Hippocampal formation (tissue), 2 donors: ENCODE results near the gene TLE1.
A peak's percentile ranks its signal among the peaks of the same experiment; 100 is the strongest.

Experiments used
- DNase-seq, 2 donors: peaks; one replicate each; lab custom pipeline; 2025; lab: John Stamatoyannopoulos, UW

Gene TLE1

GRCh38 chr9:81686614-81687520 lies 2.5 kb downstream of the TLE1 start:
- peak; percentile 63 to 89 for DNase-seq

- no peak for DNase-seq
These were observed 3.4 kb downstream of the TLE1 start for GRCh38 chr9:81685763-81686613.

DNA sequence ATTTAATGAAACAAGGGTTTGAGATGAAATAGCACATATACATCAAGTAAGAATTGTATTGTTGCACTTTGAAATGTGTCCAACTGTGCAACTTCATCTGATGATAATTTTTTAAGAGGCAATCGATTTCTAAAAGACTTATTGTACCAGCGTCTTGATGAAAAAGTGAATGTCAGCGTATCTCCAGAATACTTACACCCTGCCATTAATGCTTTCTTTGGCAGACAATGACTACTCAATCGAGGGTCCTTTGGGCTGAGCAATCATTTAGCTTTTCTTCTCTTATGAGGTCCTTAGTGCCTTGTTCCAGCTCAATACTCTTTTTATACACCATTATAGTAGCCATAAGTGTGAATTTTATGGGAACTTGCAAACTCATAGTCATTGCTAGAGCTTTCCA lies 4.7 kb downstream of the TLE1 start:
- no peak for DNase-seq

GRCh38 chr9:81683704-81684103 lies 5.6 kb downstream of the TLE1 start:
- no peak for DNase-seq

- no peak for DNase-seq
These were observed 6.1 kb downstream of the TLE1 start for GRCh38 chr9:81683238-81683637.

- no peak for DNase-seq
These were observed 6.5 kb downstream of the TLE1 start for GRCh38 chr9:81682797-81683196.

DNA sequence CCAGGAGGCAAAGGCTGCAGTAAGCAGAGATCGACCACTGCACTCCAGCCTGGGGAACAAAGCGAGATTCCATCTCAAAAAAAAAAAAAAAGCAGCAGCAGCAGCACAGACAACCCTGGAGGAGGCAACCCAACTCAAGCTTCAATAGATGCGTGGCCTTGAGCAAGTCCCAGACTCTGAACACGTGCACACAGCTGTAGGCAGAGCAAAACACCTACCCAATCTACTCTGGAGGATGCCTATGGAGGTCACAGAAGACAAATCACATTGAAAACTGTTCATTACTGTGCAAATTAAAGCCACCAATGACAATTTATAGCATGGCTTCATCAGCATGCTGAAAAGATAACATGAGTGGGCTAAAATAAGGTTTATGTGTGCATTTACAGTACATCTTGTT lies 7.2 kb downstream of the TLE1 start:
- DNase-seq: no peak

DNA sequence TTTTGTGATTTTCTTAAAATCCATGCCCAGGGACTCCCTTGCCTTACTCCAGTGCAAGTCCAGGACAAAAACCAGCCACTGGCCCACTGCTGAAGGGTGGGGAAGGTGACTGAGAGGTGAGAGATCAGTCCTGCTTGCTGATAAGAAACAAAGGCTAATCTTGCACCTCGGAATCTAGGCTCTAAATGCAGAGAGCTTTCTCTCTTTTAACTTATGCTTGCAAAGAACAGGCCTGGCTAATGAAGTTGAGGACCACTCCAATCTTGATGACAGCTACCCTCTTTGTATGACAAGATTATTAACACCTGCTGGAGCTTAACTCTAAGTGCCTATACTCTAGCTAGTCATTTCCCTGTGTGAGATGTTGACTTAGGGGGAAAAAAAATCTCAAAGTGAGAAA lies 8.8 kb downstream of the TLE1 start:
- DNase-seq: no peak

DNA sequence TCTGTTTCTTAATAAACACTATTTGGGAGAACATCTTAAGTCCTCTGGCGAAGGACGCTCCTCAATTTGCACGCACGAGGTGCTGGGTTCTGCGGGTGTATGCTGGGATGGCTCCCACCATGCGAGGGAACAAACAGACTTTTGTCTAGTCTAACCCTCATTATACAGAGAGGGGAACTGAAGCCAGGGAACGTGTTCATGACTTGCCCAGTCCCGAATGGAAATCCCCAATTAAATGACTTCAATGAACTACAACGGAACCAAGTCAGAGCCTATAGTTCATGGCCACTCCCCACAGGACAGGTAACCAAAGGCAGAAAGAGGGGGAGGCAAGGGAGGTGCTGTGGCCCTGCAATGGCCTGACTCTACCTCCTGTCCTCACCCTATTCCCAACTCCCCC lies 9.3 kb downstream of the TLE1 start:
- DNase-seq: no peak

DNA sequence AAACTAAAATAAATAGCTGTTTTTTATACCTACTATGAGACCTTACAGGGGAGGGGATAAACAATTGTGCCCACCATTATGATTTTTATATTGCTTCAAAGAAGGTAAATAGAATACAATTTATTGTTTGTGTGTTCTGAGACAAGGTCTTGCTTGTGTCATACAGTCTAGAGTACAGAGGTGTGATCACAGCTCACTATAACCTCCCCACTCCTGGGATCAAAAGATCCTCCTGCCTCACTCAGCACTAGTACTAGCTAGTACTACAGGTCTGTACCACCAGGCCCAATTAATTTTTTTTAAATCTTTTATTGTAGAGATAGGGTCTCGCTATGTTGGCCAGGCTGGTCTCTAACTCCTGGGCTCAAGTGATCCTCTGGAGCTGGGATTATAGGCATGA lies 11.3 kb downstream of the TLE1 start:
- no peak for DNase-seq

- no peak for DNase-seq
These were observed 13.0 kb downstream of the TLE1 start for GRCh38 chr9:81676395-81676794.

GRCh38 chr9:81673310-81673709 lies 16.0 kb downstream of the TLE1 start:
- no peak for DNase-seq

- DNase-seq: peak; percentile 54 to 58
These were observed 17.5 kb downstream of the TLE1 start for GRCh38 chr9:81671880-81672280.

- DNase-seq: no peak
These were observed 19.5 kb downstream of the TLE1 start for GRCh38 chr9:81669866-81670265.

GRCh38 chr9:81669041-81669651 lies 20.2 kb downstream of the TLE1 start:
- no peak for DNase-seq

DNA sequence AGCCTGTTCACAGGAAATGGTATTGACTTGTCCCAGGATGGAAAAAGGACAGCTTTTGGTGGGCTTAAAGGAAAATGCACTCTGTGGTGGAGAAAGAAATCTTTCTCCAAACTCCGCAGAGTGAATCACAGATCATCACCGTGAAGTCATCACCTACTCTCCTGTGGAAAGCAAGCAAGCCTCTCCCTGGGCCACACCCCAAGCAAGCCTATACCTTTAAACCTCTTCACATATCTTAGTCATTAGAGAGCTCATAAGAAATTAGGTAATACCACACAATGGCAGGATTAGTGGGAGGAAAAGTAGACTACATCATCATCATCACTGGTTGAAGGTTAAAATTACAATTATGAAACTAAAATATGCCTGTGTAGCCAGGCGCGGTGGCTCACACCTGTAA lies 23.2 kb downstream of the TLE1 start:
- no peak for DNase-seq

- DNase-seq: no peak
These were observed 23.9 kb downstream of the TLE1 start for GRCh38 chr9:81665322-81665871.

DNA sequence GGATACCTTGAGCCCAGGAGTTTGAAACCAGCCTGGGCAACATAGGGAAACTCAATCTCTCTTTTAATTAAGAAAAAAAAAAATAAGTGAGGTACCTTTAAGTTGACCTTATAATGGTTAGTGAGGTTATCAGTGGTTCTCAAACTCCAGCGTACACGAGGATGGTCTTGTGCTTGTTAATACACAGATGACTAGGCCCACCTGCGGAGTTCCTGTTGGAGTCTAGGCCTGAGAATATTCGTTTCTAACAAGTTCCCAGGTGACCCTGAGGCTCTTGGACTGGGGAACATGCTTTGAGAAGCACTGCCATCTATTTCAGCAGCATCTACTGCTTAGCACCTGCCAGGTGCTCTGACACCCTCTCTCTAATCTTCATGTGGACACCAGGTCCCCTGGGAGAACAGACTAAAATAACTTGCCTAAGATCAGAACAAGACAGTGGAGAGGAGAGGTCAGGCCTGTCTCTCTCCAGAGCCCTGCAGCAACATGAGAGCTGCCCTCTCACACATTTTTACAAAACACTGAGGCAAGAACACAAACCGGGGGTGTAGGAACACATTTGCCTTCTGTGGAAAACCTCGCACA lies 24.6 kb downstream of the TLE1 start:
- no peak for DNase-seq

- DNase-seq: no peak
These were observed 28.0 kb downstream of the TLE1 start for GRCh38 chr9:81661339-81661738.

GRCh38 chr9:81656871-81657337 lies 32.4 kb downstream of the TLE1 start:
- DNase-seq: no peak

GRCh38 chr9:81656004-81656403 lies 33.3 kb downstream of the TLE1 start:
- DNase-seq: no peak

- no peak for DNase-seq
These were observed 36.1 kb downstream of the TLE1 start for GRCh38 chr9:81653240-81653639.
